BLaER1 treated with 17β-estradiol and CSF1 and Interleukin-3, amounts not matched to agents 10 nM and 100 nM (cell line): ENCODE data around the gene FKTN.
"Not testable (repeated sequence)": the region's sequence is repeated elsewhere in the genome, so short reads cannot be mapped to it uniquely, and the experiment has no call there.

Experiments used
- H3K27ac ChIP-seq, 11 experiments: shearing (Covaris generic); formaldehyde crosslinking; 2 replicates each; pipeline ENCODE4 v1.8.1; 2022
- H3K27me3 ChIP-seq, 11 experiments: shearing (Covaris generic); formaldehyde crosslinking; 2 replicates each; pipeline ENCODE4 v1.8.1; 2022
- H3K36me3 ChIP-seq, 11 experiments: shearing (Covaris generic); formaldehyde crosslinking; 2 replicates each; pipeline ENCODE4 v1.8.1; 2022
- H3K4me1 ChIP-seq, 10 experiments: shearing (Covaris generic); formaldehyde crosslinking; 2 replicates each; pipeline ENCODE4 v1.8.1; 2022
- H3K4me2 ChIP-seq, 11 experiments: shearing (Covaris generic); formaldehyde crosslinking; 2 replicates each; pipeline ENCODE4 v1.8.1; 2022
- H3K4me3 ChIP-seq, 10 experiments: shearing (Covaris generic); formaldehyde crosslinking; 2 replicates each; pipeline ENCODE4 v1.8.1; 2022
- H3K9ac ChIP-seq, 11 experiments: shearing (Covaris generic); formaldehyde crosslinking; 2 replicates each; pipeline ENCODE4 v1.8.1; 2022
- H3K9me3 ChIP-seq, 11 experiments: shearing (Covaris generic); formaldehyde crosslinking; replicated peaks in 1 of 11; 2 replicates each; pipeline ENCODE4 v1.8.1; 2022
- H4K20me1 ChIP-seq, 11 experiments: shearing (Covaris generic); formaldehyde crosslinking; 2 replicates each; pipeline ENCODE4 v1.8.1; 2022
- Cebpa-rat ChIP-seq, 11 experiments: shearing (Covaris generic); IDR thresholded peaks; 2 replicates each; pipeline ENCODE4 v1.8.1; 2022

The FKTN gene

GRCh38 chr9:105557804-105558610 is at the start of gene FKTN:
Gene FKTN (plus strand): TSS chr9:105558131. CDS start chr9:105575033, 16,902 bp downstream.
- Histone ChIP-seq H3K27me3 (no peaks in the 10 kb centered on the region), H3K4me1 (peaks cover 9 to 14% (median 12%) of the 10 kb centered on the region in 10 experiments), H3K9ac (peak within 1 kb of the TSS; percentile 69 to 83 (median 77)), H4K20me1 (no peaks in the 10 kb centered on the region), H3K27ac (peak within 1 kb of the TSS in 9 of 11 experiments; percentile 54 to 68 (median 60); a peak in 20 of 22 replicates), H3K36me3 (peaks cover 17 to 30% (median 23%) of the 10 kb centered on the region in 11 experiments; a peak in 21 of 22 replicates), H3K9me3 (peaks cover 17 to 29% (median 25%) of the 10 kb centered on the region in 11 experiments), H3K4me2 (peak within 1 kb of the TSS; percentile 75 to 96 (median 83)), H3K4me3 (peak within 1 kb of the TSS; percentile 79 to 90 (median 87))
- no peak for TF ChIP-seq Cebpa-rat (IDR thresholded peaks at IDR 0.05)

GRCh38 chr9:105508530-105508929 is 49.4 kb upstream of the FKTN start:
- Histone ChIP-seq H3K4me2 (peak overlapping the region in 2 of 11 experiments; percentile 64 to 83; a peak in 4 of 22 replicates), H3K4me3 (no peak overlapping the region), H4K20me1 (no peaks in the 10 kb centered on the region), H3K27me3 (no peaks in the 10 kb centered on the region), H3K9me3 (no peaks in the 10 kb centered on the region), H3K27ac (peak overlapping the region in 1 of 11 experiments; percentile 18; a peak in 1 of 22 replicates), H3K4me1 (peaks cover 0 to 72% (median 3%) of the 10 kb centered on the region in 10 experiments; a peak in 11 of 20 replicates), H3K36me3 (peaks cover 3 to 31% (median 9%) of the 10 kb centered on the region in 11 experiments; a peak in 15 of 22 replicates), H3K9ac (no peak overlapping the region)
- no peak for TF ChIP-seq Cebpa-rat (IDR thresholded peaks at IDR 0.05)

- no peaks in the 10 kb centered on the region for H3K27me3 ChIP-seq
- H3K4me3 ChIP-seq = no peak overlapping the region
- H3K9ac ChIP-seq = no peak overlapping the region
- H3K4me2 ChIP-seq = peak overlapping the region in 4 of 11 experiments; percentile 54 to 83 (median 69); a peak in 8 of 22 replicates
- TF ChIP-seq Cebpa-rat (IDR thresholded peaks at IDR 0.05) = no peak
- H3K4me1 ChIP-seq = peaks cover 0 to 60% (median 3%) of the 10 kb centered on the region in 10 experiments; a peak in 11 of 20 replicates
- H4K20me1 ChIP-seq = no peaks in the 10 kb centered on the region
- peak overlapping the region in 4 of 11 experiments; percentile 51 to 70 (median 61); a peak in 6 of 22 replicates for H3K27ac ChIP-seq
- H3K36me3 ChIP-seq = peaks cover 8 to 39% (median 16%) of the 10 kb centered on the region in 11 experiments; a peak in 19 of 22 replicates
- peaks cover 0 to 5% (median 0%) of the 10 kb centered on the region in 11 experiments; a peak in 4 of 22 replicates for H3K9me3 ChIP-seq
Observed at GRCh38 chr9:105510024-105510423, 47.9 kb upstream of the FKTN start.

- Histone ChIP-seq H3K27ac (peak overlapping the region in 3 of 11 experiments; percentile 54 to 68 (median 64); a peak in 5 of 22 replicates), H4K20me1 (no peaks in the 10 kb centered on the region), H3K4me3 (no peak overlapping the region), H3K27me3 (no peaks in the 10 kb centered on the region), H3K4me2 (peak overlapping the region in 3 of 11 experiments; percentile 64 to 83 (median 74); a peak in 5 of 22 replicates), H3K9ac (peak overlapping the region in 1 of 11 experiments; percentile 41; a peak in 2 of 22 replicates), H3K36me3 (peaks cover 22 to 51% (median 28%) of the 10 kb centered on the region in 11 experiments), H3K9me3 (peaks cover 0 to 17% (median 0%) of the 10 kb centered on the region in 11 experiments; a peak in 6 of 22 replicates), H3K4me1 (peaks cover 0 to 60% (median 3%) of the 10 kb centered on the region in 10 experiments; a peak in 11 of 20 replicates)
- TF ChIP-seq Cebpa-rat (IDR thresholded peaks at IDR 0.05) = no peak
Observed at GRCh38 chr9:105511446-105511845, 46.5 kb upstream of the FKTN start.

GRCh38 chr9:105515811-105516413 is 42.0 kb upstream of the FKTN start:
- Histone ChIP-seq H4K20me1 (no peaks in the 10 kb centered on the region), H3K27ac (no peak overlapping the region), H3K4me2 (no peak overlapping the region), H3K27me3 (no peaks in the 10 kb centered on the region), H3K9ac (no peak overlapping the region), H3K4me1 (peaks cover 0 to 20% (median 0%) of the 10 kb centered on the region in 10 experiments; a peak in 6 of 20 replicates), H3K36me3 (peaks cover 20 to 51% (median 25%) of the 10 kb centered on the region in 11 experiments), H3K9me3 (peaks cover 0 to 20% (median 0%) of the 10 kb centered on the region in 11 experiments; a peak in 6 of 22 replicates), H3K4me3 (no peak overlapping the region)
- TF ChIP-seq Cebpa-rat (IDR thresholded peaks at IDR 0.05) = no peak

GRCh38 chr9:105519710-105520369 is 38.1 kb upstream of the FKTN start:
- not testable (repeated sequence) for H3K27me3 ChIP-seq, H3K4me2 ChIP-seq, H3K4me1 ChIP-seq, H4K20me1 ChIP-seq
- Histone ChIP-seq H3K27ac (peak overlapping the region in 10 of 11 experiments; percentile 48 to 70 (median 58); a peak in 12 of 22 replicates), H3K36me3 (peaks cover 16 to 30% (median 20%) of the 10 kb centered on the region in 11 experiments), H3K9me3 (peaks cover 0 to 16% (median 0%) of the 10 kb centered on the region in 11 experiments; a peak in 6 of 22 replicates), H3K9ac (peak overlapping the region; percentile 55 to 75 (median 70); a peak in 16 of 22 replicates), H3K4me3 (peak overlapping the region; percentile 40 to 64 (median 52); a peak in 19 of 20 replicates)

GRCh38 chr9:105520992-105521391 is 36.9 kb upstream of the FKTN start:
- not testable (repeated sequence) for H3K27me3 ChIP-seq, H3K4me3 ChIP-seq, H3K27ac ChIP-seq, H3K9ac ChIP-seq, H3K9me3 ChIP-seq, H3K4me2 ChIP-seq, H3K4me1 ChIP-seq, H4K20me1 ChIP-seq
- peaks cover 5 to 18% (median 8%) of the 10 kb centered on the region in 11 experiments; a peak in 19 of 22 replicates for H3K36me3 ChIP-seq

- H3K9me3 ChIP-seq, H3K4me3 ChIP-seq, H3K36me3 ChIP-seq, H4K20me1 ChIP-seq, H3K27ac ChIP-seq, H3K27me3 ChIP-seq, H3K4me1 ChIP-seq, H3K9ac ChIP-seq, H3K4me2 ChIP-seq: not testable (repeated sequence)
Observed at GRCh38 chr9:105522618-105523385, 35.1 kb upstream of the FKTN start.
